Keratinocyte (primary cell): Measurements from ENCODE around the gene RAB11FIP3. TPM values are rescaled to one million over a fixed set of nuclear protein-coding genes. Genes with fewer than 3 reads are reported as not detected.
A peak's percentile ranks its signal among the peaks of the same experiment; 100 is the strongest.

Source experiments
- DNase-seq: peaks from one replicate; pipeline ENCODE4 v3.0.0-alpha.2; 2011; ENCODE audit warnings: low read depth, missing footprints, low spot score
- FAIRE-seq: peaks from 2 replicates; lab custom pipeline; 2011; peaks lifted over from hg19 to GRCh38; lab: Jason Lieb, UNC
- H2AFZ ChIP-seq: 2 replicates; pipeline ENCODE4 v1.6.0; 2012; ENCODE audit warnings: low read length, control low read depth, inconsistent platforms; ENCODE audit not compliant: control insufficient read depth
- H3K27ac ChIP-seq: 2 replicates; pipeline ENCODE4 v1.5.1; 2011; ENCODE audit warnings: low read length; ENCODE audit not compliant: control insufficient read depth, insufficient read depth
- H3K27me3 ChIP-seq: 3 replicates; pipeline ENCODE4 v1.6.0; 2011; ENCODE audit warnings: low read length; ENCODE audit not compliant: control insufficient read depth, insufficient read depth; ENCODE audit errors: extremely low read depth
- H3K36me3 ChIP-seq, 2 experiments: 2 replicates in 1 of 2; 3 replicates in 1 of 2; pipeline ENCODE4 v1.5.1; 2011; ENCODE audit warnings: low read length in 2 of 2, mild to moderate bottlenecking in 1 of 2; ENCODE audit not compliant: control insufficient read depth in 2 of 2, insufficient read depth in 2 of 2; ENCODE audit errors: extremely low read depth in 1 of 2
- H3K4me1 ChIP-seq: 3 replicates; pipeline ENCODE4 v1.5.1; 2011; ENCODE audit warnings: low read length; ENCODE audit not compliant: control insufficient read depth, insufficient read depth; ENCODE audit errors: extremely low read depth
- H3K4me2 ChIP-seq: 3 replicates; pipeline ENCODE4 v1.6.0; 2011; ENCODE audit warnings: low read depth, low read length; ENCODE audit not compliant: control insufficient read depth, insufficient read depth; ENCODE audit errors: extremely low read depth
- H3K4me3 ChIP-seq, 3 experiments: fragments of 200-600 bp in 1 of 3; sonication (generic) in 1 of 3; 2 replicates in 2 of 3; 3 replicates in 1 of 3; pipeline ENCODE4 v1.5.1; 2011 to 2016; ENCODE audit warnings: low read length in 3 of 3, mild to moderate bottlenecking in 3 of 3, control low read depth in 2 of 3, inconsistent platforms in 1 of 3, low read depth in 1 of 3, mixed read lengths in 1 of 3, mixed run types in 1 of 3, moderate library complexity in 1 of 3; ENCODE audit not compliant: control insufficient read depth in 2 of 3, insufficient read depth in 2 of 3; ENCODE audit errors: extremely low read depth in 1 of 3
- H3K79me2 ChIP-seq: 2 replicates; pipeline ENCODE4 v1.6.0; 2012; ENCODE audit warnings: low read length; ENCODE audit not compliant: control insufficient read depth, insufficient read depth
- H3K9ac ChIP-seq: 3 replicates; pipeline ENCODE4 v1.6.0; 2011; ENCODE audit warnings: low read length; ENCODE audit not compliant: control insufficient read depth, insufficient read depth; ENCODE audit errors: extremely low read depth
- H3K9me1 ChIP-seq: 3 replicates; pipeline ENCODE4 v1.6.0; 2011; ENCODE audit warnings: low read length; ENCODE audit not compliant: control insufficient read depth, insufficient read depth; ENCODE audit errors: extremely low read depth
- H3K9me3 ChIP-seq: 2 replicates; pipeline ENCODE4 v1.5.1; 2012; ENCODE audit warnings: low read depth, low read length; ENCODE audit not compliant: control insufficient read depth
- H4K20me1 ChIP-seq: 3 replicates; pipeline ENCODE4 v1.6.0; 2011; ENCODE audit warnings: low read length; ENCODE audit not compliant: control insufficient read depth, insufficient read depth; ENCODE audit errors: extremely low read depth
- CTCF ChIP-seq, 3 experiments: IDR thresholded peaks in 1 of 3; conservative IDR thresholded peaks in 1 of 3; optimal IDR thresholded peaks in 1 of 3; 2 replicates in 2 of 3; 3 replicates in 1 of 3; pipeline versions ENCODE3 to v1.5.1; 2011; ENCODE audit warnings: low read length in 3 of 3, mild to moderate bottlenecking in 3 of 3, moderate library complexity in 2 of 3, control low read depth in 1 of 3, inconsistent platforms in 1 of 3; ENCODE audit not compliant: insufficient read depth in 2 of 3; ENCODE audit errors: extremely low read depth in 1 of 3
- EZH2 ChIP-seq: IDR thresholded peaks from one replicate; pipeline ENCODE4 v1.6.1; 2012; ENCODE audit warnings: inconsistent platforms, mild to moderate bottlenecking, low read length, moderate library complexity
- dilution Hi-C: fragments of 300-500 bp; cut with MboI; formaldehyde crosslinking; loops from one replicate; pipeline ENCODE4 v1.7.0; 2020; ENCODE audit warnings: low sequenced_read_pairs; ENCODE audit not compliant: extremely low pct_ligation_motif_present
- polyA plus RNA-seq, 5 experiments: library from polyadenylated mRNA; depleted of rRNA in 3 of 5; stranded (reverse) in 3 of 5; stranded (forward) in 1 of 5; unstranded in 1 of 5; fragments of >200 nt; gene quantifications; 1 replicate in 1 of 5; 2 replicates in 3 of 5; 3 replicates in 1 of 5; pipeline versions ENCODE4 v1.2.1 to v1.2.3, GENCODE V29; 2011 to 2012; ENCODE audit warnings: missing spikeins in 2 of 5, low read depth in 1 of 5, low replicate concordance in 1 of 5

Gene RAB11FIP3
- polyA plus RNA-seq, 1 donor (not counting 4 experiments of a cell fraction or from before 2014, with no cell fraction given), result 6.4 TPM

GRCh38 chr16:546909-547770 lies 121.7 kb downstream of the RAB11FIP3 start:
- peaks cover 49% of the 10 kb centered on the region for H3K79me2 ChIP-seq
- H3K4me3 ChIP-seq, result no peak overlapping the region
- H3K9me3 ChIP-seq, result no peaks in the 10 kb centered on the region
- DNase-seq (no peak), FAIRE-seq (no peak)
- no peaks in the 10 kb centered on the region for H3K4me1 ChIP-seq
- H3K4me2 ChIP-seq, result no peak overlapping the region
- H3K36me3 ChIP-seq, result peaks cover 8 to 11% of the 10 kb centered on the region in 2 experiments
- no peak overlapping the region for H2AFZ ChIP-seq
- dilution Hi-C loops, result no loop called here
- H3K9me1 ChIP-seq, result no peaks in the 10 kb centered on the region
- H3K27me3 ChIP-seq, result no peaks in the 10 kb centered on the region
- H3K9ac ChIP-seq, result no peak overlapping the region
- peaks cover 33% of the 10 kb centered on the region for H4K20me1 ChIP-seq
- no peak overlapping the region for H3K27ac ChIP-seq
- TF ChIP-seq CTCF (optimal IDR thresholded peaks at IDR 0.05 in 1 of 3, IDR thresholded peaks at IDR 0.05 in 1 of 3, conservative IDR thresholded peaks at IDR 0.05 in 1 of 3; ENCODE audit: extremely low read depth in 1 of 3, insufficient read depth in 2 of 3, low read length in 3 of 3) (peak; percentile 66 to 89 (median 83)), EZH2 (no peak)

- Histone ChIP-seq H3K36me3 (peaks cover 10 to 11% of the 10 kb centered on the region in 2 experiments), H3K9me3 (no peaks in the 10 kb centered on the region), H4K20me1 (peaks cover 26% of the 10 kb centered on the region), H3K27me3 (no peaks in the 10 kb centered on the region), H3K9ac (no peak overlapping the region), H3K9me1 (no peaks in the 10 kb centered on the region), H3K27ac (no peak overlapping the region), H2AFZ (no peak overlapping the region), H3K4me2 (no peak overlapping the region), H3K4me1 (no peaks in the 10 kb centered on the region), H3K79me2 (peaks cover 36% of the 10 kb centered on the region), H3K4me3 (no peak overlapping the region)
- dilution Hi-C loops, result no loop called here
- no peak for FAIRE-seq
- no peak for TF ChIP-seq CTCF (optimal IDR thresholded peaks at IDR 0.05 in 1 of 3, IDR thresholded peaks at IDR 0.05 in 1 of 3, conservative IDR thresholded peaks at IDR 0.05 in 1 of 3; ENCODE audit: extremely low read depth in 1 of 3, insufficient read depth in 2 of 3, low read length in 3 of 3)
- no peak for TF ChIP-seq EZH2
- no peak for DNase-seq
These were observed 123.1 kb downstream of the RAB11FIP3 start for GRCh38 chr16:548586-548985.
